Mammary epithelial cell (primary cell): Measurements from ENCODE around the gene C10orf105.

Source experiments
- EZH2 ChIP-seq: IDR thresholded peaks from 2 replicates; pipeline ENCODE4 v1.6.1; 2012; ENCODE audit warnings: low read length, inconsistent platforms, borderline replicate concordance
- TF ChIP-seq, protein P1 (sequence below), 2 donors: IDR thresholded peaks in 1 of 2; conservative IDR thresholded peaks in 1 of 2; 2 replicates each; pipeline ENCODE4 v1.5.1; 2011 to 2012; ENCODE audit warnings: inconsistent platforms in 2 of 2, low read length in 2 of 2, mild to moderate bottlenecking in 2 of 2, control low read depth in 1 of 2, low read depth in 1 of 2; ENCODE audit not compliant: insufficient read depth in 1 of 2; ENCODE audit errors: extremely low read depth in 1 of 2

DNA sequence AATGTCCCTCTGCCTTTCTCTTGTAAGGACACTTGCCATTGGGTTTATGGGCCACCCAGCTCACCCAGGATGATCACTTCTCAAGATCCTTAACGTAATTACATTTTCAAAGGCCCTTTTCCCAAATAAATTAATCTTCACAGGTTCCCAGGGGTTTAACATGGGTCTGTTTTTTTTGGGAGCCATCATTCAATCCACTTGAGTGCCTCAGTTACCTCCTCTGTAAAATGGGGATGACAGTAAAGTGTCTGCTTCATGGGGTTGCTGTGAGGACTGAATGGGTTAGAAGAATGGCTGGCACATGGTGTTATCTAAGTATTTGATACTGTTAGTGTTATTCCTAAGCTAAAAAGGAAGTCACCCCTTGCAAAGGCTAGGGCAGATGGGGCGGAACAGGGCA, 7.4 kb downstream of the C10orf105 start:
- TF ChIP-seq, protein P1, sequence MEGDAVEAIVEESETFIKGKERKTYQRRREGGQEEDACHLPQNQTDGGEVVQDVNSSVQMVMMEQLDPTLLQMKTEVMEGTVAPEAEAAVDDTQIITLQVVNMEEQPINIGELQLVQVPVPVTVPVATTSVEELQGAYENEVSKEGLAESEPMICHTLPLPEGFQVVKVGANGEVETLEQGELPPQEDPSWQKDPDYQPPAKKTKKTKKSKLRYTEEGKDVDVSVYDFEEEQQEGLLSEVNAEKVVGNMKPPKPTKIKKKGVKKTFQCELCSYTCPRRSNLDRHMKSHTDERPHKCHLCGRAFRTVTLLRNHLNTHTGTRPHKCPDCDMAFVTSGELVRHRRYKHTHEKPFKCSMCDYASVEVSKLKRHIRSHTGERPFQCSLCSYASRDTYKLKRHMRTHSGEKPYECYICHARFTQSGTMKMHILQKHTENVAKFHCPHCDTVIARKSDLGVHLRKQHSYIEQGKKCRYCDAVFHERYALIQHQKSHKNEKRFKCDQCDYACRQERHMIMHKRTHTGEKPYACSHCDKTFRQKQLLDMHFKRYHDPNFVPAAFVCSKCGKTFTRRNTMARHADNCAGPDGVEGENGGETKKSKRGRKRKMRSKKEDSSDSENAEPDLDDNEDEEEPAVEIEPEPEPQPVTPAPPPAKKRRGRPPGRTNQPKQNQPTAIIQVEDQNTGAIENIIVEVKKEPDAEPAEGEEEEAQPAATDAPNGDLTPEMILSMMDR (conservative IDR thresholded peaks at IDR 0.05 in 1 of 2, IDR thresholded peaks at IDR 0.05 in 1 of 2; ENCODE audit: extremely low read depth in 1 of 2, insufficient read depth in 1 of 2, low read depth in 1 of 2, low read length in 2 of 2), result no peak
- no peak for TF ChIP-seq EZH2
